Activated effector memory CD4-positive, alpha-beta T cell treated with anti-CD3 and anti-CD28 coated beads, Interleukin-2, amount 50 U/mL, for 16 hours (primary cell): ENCODE data around the gene NANOS3.
"Not testable (repeated sequence)": the region's sequence is repeated elsewhere in the genome, so short reads cannot be mapped to it uniquely, and the experiment has no call there.

ENCODE experiments used
- DNase-seq: peaks from one replicate; pipeline ENCODE4 v3.0.0-alpha.2; 2020

NANOS3 gene

GRCh38 chr19:13887018-13887436 lies 10.1 kb downstream of the NANOS3 start:
- no peak for DNase-seq

DNA sequence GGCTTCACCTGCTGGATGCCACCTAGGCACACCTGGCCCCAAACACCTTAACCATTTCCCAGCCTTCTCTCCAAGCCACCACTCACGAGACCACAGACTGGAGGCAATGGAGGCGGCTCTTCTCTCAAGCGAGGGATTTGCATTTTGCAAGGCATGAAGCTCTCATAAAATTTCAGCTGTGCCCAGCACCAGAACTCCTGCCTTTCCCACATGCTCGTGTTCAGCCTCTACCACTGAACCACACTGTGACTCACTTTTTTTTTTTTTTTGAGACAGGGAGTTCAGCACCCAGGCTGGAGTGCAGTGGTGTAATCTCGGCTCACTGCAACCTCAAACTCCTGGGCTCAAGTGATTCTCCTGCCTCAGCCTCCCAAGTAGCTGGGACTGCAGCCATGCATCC lies 10.6 kb downstream of the NANOS3 start:
- no peak for DNase-seq

DNA sequence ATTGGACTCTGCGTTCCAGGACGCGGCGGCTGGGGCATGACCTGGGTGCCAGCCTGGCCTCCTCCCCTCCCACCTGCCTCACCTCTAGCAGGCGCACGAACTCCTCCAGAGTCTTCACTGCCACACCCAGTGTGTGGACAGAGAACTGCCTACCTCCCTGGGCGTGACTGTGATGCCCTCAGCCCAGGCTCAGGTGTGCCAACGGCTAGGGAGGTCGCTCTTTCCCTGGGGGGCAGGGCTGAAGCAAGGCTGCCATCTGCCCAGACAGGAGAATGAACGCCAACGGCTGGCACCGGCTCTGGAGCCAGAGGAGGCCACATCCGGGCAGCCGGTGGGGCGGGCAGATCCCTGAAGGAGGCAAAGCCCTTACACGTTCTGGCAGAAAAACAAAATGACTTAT lies 11.3 kb downstream of the NANOS3 start:
- DNase-seq: no peak

DNA sequence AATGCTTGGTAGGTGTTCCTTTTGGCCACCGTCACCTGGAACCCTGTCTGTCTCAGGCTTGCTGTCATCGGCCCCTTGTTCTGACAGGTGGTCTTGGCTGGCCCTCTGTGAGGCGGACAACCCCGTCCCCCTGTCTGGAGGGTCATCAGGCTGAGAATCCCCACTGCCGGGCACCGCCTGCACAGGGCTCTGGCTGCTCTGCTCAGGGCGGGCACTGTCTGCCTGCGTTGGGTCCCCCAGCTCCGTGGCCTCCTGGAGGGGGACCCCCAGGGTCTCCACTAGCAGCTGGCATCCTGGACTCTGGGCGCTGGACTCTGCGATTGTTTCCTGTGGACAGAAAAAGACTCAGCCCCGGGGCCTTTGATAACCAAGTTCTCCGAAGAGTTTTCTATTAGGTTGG lies 13.2 kb downstream of the NANOS3 start:
- DNase-seq: no peak

DNA sequence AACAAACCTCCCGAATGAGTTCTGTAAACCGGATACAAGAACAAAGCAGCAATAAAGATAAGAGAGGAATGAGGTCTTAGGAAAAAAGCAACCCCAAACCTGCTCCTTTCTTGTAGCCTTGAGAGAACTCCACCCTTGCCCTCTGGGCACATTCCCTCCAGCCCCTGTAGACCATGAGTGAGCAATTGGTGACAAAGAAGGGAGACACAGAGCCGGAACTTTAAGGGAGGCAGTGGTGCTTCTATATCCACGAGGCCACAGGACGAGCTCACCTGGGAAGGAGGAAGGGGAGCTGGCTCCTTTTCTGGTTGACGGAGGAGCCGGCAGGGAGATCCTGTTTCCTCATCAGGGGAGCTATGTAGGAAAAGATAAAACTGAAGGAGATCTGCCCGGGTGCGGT lies 15.9 kb downstream of the NANOS3 start:
- DNase-seq: no peak

DNA sequence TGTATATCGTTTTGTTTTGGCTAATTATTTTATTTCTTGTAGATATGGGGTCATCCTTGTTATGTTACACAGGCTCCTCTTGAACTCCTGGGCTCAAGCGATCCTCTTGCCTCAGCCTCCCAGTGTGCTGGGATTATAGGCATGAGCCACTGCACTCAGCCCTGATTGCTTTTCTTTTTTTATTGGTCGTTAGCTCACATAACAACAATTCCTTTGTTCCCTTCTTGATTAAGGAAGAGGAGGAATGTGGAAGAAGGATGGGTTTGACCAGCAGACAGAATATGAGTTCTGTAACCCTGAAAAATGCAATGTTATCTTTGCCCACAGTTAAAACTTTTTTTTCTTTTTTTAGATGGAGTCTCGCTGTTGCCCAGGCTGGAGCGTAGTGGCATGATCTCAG lies 17.6 kb downstream of the NANOS3 start:
- no peak for DNase-seq

DNA sequence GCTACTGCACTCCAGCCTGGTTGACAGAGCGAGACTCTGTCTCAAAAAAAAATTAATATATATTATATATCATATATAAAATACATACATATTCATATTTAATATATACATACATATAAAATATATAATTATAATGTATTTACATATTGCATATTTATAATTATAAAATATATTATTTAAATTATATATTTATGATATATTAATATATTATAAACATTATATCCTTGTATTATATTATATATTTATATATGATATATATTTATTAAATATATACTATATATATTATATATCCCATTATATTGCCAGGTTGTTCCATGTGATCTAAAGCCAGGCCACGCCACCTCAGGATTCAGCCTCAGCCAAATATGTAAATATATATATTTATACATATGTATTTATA lies 19.3 kb downstream of the NANOS3 start:
- no peak for DNase-seq

GRCh38 chr19:13899393-13899792 lies 22.5 kb downstream of the NANOS3 start:
- DNase-seq: no peak

GRCh38 chr19:13899912-13900584 lies 23.1 kb downstream of the NANOS3 start:
- DNase-seq: no peak

- peak; percentile 66 for DNase-seq
Observed at GRCh38 chr19:13902993-13903555, 26.1 kb downstream of the NANOS3 start.

- DNase-seq: peak; percentile 99
Observed at GRCh38 chr19:13905634-13906520, 28.9 kb downstream of the NANOS3 start, which contains the start of the genes BRME1 and CC2D1A. TSS of gene BRME1 (minus strand) at chr19:13906117. CDS start at chr19:13904892, 1,225 bp downstream. TSS of gene CC2D1A (plus strand) at chr19:13906201. CDS start at chr19:13906442, 241 bp downstream.

GRCh38 chr19:13906521-13906904 lies 29.6 kb downstream of the NANOS3 start:
- peak; percentile 75 for DNase-seq

GRCh38 chr19:13906910-13907309 lies 30.0 kb downstream of the NANOS3 start:
- DNase-seq: no peak

DNA sequence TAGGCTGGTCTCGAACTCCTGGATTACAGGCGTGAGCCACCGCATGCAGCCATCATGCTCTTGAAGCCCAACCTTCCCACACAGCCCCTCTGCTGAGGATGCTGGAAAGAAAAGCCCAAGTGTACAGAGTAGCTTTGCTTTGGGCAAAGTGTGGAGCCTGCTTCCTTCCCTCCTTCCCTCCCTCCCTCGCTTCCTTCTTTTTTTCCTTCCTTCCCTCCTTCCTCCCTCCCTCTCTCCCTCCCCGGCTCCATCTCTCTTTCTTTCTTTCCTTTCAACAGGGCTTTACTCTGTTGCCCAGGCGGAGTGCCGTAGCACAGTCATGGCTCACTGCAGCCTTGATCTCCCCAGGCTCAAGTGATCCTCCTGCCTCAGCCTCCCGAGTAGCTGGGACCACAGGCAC lies 31.7 kb downstream of the NANOS3 start:
- DNase-seq: no peak

- DNase-seq: no peak
Observed at GRCh38 chr19:13909430-13909829, 32.5 kb downstream of the NANOS3 start.

GRCh38 chr19:13913352-13913751 lies 36.4 kb downstream of the NANOS3 start:
- DNase-seq: no peak

- no peak for DNase-seq
Observed at GRCh38 chr19:13914777-13915176, 37.8 kb downstream of the NANOS3 start.

DNA sequence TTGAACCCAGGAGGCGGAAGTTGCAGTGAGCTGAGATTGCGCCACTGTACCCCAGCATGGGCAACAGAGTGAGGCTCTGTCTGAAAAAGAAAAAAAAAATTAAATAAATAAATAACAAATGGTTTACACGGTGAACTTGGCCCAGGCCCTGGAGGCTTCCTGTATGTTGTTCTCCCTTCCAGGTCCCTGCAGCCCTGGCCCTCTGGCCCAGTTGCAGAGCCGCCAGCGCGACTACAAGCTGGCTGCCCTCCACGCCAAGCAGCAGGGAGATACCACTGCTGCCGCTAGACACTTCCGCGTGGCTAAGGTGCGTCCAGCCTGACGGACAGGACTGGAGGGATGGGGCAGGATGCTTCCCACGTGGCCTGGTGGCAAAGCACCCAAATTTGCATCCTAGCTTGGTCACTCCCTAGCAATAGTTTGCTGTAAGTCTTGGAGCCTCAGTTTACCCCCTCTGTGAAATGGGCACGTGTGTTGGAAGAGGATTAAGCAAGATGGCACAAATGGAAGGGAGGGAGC lies 41.0 kb downstream of the NANOS3 start:
- DNase-seq: no peak

GRCh38 chr19:13918726-13919411 lies 41.9 kb downstream of the NANOS3 start:
- DNase-seq: no peak

GRCh38 chr19:13920524-13920923 lies 43.6 kb downstream of the NANOS3 start:
- no peak for DNase-seq

GRCh38 chr19:13920940-13921747 lies 44.2 kb downstream of the NANOS3 start:
- no peak for DNase-seq

GRCh38 chr19:13922118-13922517 lies 45.2 kb downstream of the NANOS3 start:
- DNase-seq: not testable (repeated sequence)
